SU-DHL-6 (cell line): ENCODE measurements around the gene SOX18.
A peak's percentile ranks its signal among the peaks of the same experiment; 100 is the strongest.

ENCODE experiments used
- H2AFZ ChIP-seq: fragments of 200-600 bp; sonication (generic); 2 replicates; pipeline ENCODE4 v1.6.1; 2014; ENCODE audit warnings: low read depth, mild to moderate bottlenecking, moderate library complexity, mixed read lengths, antibody characterized with exemption, low read length; ENCODE audit not compliant: severe bottlenecking
- H3F3A ChIP-seq: fragments of 200-600 bp; shearing (Covaris generic); 2 replicates; pipeline ENCODE4 v1.6.0; 2016; ENCODE audit warnings: antibody characterized with exemption, mild to moderate bottlenecking; ENCODE audit not compliant: insufficient read depth
- H3K27ac ChIP-seq: fragments of 200-600 bp; sonication (generic); 2 replicates; pipeline ENCODE4 v1.5.1; 2016; ENCODE audit warnings: low read depth, mild to moderate bottlenecking, low read length, moderate library complexity, mixed read lengths
- H3K27me3 ChIP-seq: fragments of 200-600 bp; sonication (generic), shearing (Covaris generic); 2 replicates; pipeline ENCODE4 v1.6.0; 2014; ENCODE audit warnings: mild to moderate bottlenecking, low read length
- H3K36me3 ChIP-seq: fragments of 200-600 bp; sonication (generic); 2 replicates; pipeline ENCODE4 v1.6.1; 2014; ENCODE audit warnings: mild to moderate bottlenecking, low read length, mixed read lengths
- H3K4me2 ChIP-seq: fragments of 300-600, 200-600 bp; shearing (Covaris generic), sonication (generic); 2 replicates; pipeline ENCODE4 v1.6.0; 2014; ENCODE audit warnings: low read length, low read depth, mild to moderate bottlenecking; ENCODE audit not compliant: poor library complexity, severe bottlenecking
- H3K4me3 ChIP-seq: fragments of 200-600 bp; sonication (generic); 2 replicates; pipeline ENCODE4 v1.5.1; 2014; ENCODE audit warnings: antibody characterized with exemption, low read length, mild to moderate bottlenecking, mixed read lengths; ENCODE audit not compliant: insufficient read depth, poor library complexity, severe bottlenecking
- H3K79me2 ChIP-seq: fragments of 200-600 bp; sonication (generic); 2 replicates; pipeline ENCODE4 v1.6.1; 2014; ENCODE audit warnings: mild to moderate bottlenecking, low read length, moderate library complexity; ENCODE audit not compliant: insufficient read depth
- H3K9ac ChIP-seq: fragments of 200-600 bp; sonication (generic); 2 replicates; pipeline ENCODE4 v1.7.0; 2014; ENCODE audit warnings: mild to moderate bottlenecking, low read length
- H3K9me2 ChIP-seq: fragments of 200-600 bp; sonication (generic); replicated peaks from 2 replicates; pipeline ENCODE4 v1.6.1; 2014; ENCODE audit warnings: low read length; ENCODE audit not compliant: insufficient read depth
- H3K9me3 ChIP-seq: fragments of 200-600 bp; sonication (generic); 2 replicates; pipeline ENCODE4 v1.6.1; 2014; ENCODE audit warnings: low read length, mixed read lengths; ENCODE audit not compliant: insufficient read depth
- H4K20me1 ChIP-seq: fragments of 200-600 bp; sonication (generic); 2 replicates; pipeline ENCODE4 v1.6.1; 2014; ENCODE audit warnings: low read depth, mild to moderate bottlenecking, antibody characterized with exemption, low read length, moderate library complexity, mixed read lengths
- EZH2phosphoT487 ChIP-seq: fragments of 200-600 bp; sonication (generic), shearing (Covaris generic); conservative IDR thresholded peaks from 2 replicates; pipeline ENCODE4 v1.6.1; 2018; ENCODE audit warnings: mild to moderate bottlenecking, antibody characterized with exemption, low read length, moderate library complexity, mixed read lengths
- TF ChIP-seq, protein P1 (sequence below): fragments of 200-600 bp; sonication (generic); IDR thresholded peaks from one replicate; pipeline ENCODE4 v1.5.1; 2017; ENCODE audit warnings: antibody characterized with exemption, mild to moderate bottlenecking, low read length, moderate library complexity; ENCODE audit not compliant: insufficient read depth, poor library complexity, severe bottlenecking

The SOX18 gene

DNA sequence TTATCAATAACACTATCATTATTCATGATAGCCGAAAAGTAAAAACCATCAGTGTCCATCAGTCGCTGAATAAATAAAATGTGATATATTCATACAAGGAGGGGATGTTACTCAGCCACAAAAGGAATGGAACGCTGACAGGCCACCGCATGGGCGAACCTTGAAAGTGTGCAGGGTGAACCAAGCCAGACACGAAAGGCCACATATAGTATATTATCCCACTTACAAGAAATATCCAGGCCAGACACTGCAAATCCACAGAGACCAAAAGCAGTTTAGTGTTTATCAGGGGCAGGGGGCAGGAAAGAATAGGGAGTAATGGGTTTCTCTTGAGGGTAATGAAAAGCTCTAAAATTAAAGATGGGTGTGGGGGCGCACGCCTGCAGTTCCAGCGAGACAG, 5.7 kb downstream of the SOX18 start:
- H2AFZ ChIP-seq: no peak overlapping the region
- H3K4me3 ChIP-seq: no peak overlapping the region
- no peaks in the 10 kb centered on the region for H4K20me1 ChIP-seq
- no peak overlapping the region for H3K4me2 ChIP-seq
- TF ChIP-seq, protein P1, sequence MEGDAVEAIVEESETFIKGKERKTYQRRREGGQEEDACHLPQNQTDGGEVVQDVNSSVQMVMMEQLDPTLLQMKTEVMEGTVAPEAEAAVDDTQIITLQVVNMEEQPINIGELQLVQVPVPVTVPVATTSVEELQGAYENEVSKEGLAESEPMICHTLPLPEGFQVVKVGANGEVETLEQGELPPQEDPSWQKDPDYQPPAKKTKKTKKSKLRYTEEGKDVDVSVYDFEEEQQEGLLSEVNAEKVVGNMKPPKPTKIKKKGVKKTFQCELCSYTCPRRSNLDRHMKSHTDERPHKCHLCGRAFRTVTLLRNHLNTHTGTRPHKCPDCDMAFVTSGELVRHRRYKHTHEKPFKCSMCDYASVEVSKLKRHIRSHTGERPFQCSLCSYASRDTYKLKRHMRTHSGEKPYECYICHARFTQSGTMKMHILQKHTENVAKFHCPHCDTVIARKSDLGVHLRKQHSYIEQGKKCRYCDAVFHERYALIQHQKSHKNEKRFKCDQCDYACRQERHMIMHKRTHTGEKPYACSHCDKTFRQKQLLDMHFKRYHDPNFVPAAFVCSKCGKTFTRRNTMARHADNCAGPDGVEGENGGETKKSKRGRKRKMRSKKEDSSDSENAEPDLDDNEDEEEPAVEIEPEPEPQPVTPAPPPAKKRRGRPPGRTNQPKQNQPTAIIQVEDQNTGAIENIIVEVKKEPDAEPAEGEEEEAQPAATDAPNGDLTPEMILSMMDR: no peak
- no peak for TF ChIP-seq EZH2phosphoT487
- H3K79me2 ChIP-seq: no peaks in the 10 kb centered on the region
- no peaks in the 10 kb centered on the region for H3K27me3 ChIP-seq
- no peaks in the 10 kb centered on the region for H3K36me3 ChIP-seq
- no peaks in the 10 kb centered on the region for H3K9me3 ChIP-seq
- H3K27ac ChIP-seq: no peak overlapping the region
- no peaks in the 10 kb centered on the region for H3K9me2 ChIP-seq
- peaks cover 9% of the 10 kb centered on the region for H3F3A ChIP-seq
- no peak overlapping the region for H3K9ac ChIP-seq

DNA sequence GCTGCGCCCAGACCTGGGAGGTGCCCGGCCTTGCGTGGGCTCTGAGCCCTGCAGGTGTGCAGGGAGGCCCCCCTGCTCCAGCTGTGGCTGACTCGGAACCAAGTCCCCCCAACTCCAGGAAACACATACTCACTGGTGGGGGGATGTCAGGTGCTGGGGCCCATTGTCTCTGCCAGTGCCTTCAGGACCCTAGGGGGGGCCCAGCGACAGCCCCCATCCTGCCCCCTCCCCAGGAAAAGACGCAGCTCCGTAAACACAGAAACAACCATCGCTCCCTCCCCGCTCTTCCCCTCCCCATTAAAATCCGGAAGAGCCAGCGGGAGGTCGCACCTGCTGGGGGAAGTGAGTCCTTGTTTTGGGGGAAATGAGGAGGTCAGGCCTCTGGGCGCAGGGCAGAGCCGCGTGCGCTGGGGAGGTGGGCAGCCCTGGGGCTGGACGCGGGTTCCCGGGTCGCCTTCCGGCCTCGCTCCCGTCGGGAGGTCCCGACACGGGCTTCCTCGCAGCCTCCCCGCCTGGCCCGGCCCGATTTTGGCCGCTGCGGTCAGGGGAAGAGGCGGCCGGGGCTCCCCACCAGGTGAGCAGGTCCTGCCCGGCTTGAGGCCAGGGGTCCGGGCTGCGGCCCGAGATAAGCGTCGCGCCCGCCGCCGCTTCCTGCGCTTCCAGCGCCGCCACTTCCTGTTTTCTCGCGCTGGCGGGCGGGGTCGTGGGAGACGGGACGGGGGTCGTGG, 7.2 kb downstream of the SOX18 start:
- H3K9me3 ChIP-seq: no peaks in the 10 kb centered on the region
- no peaks in the 10 kb centered on the region for H3K36me3 ChIP-seq
- TF ChIP-seq, protein P1: no peak
- no peak for TF ChIP-seq EZH2phosphoT487
- peaks cover 9% of the 10 kb centered on the region for H3F3A ChIP-seq
- H3K9ac ChIP-seq: no peak overlapping the region
- H4K20me1 ChIP-seq: no peaks in the 10 kb centered on the region
- H3K79me2 ChIP-seq: no peaks in the 10 kb centered on the region
- H3K27ac ChIP-seq: no peak overlapping the region
- H3K4me3 ChIP-seq: no peak overlapping the region
- peak overlapping the region; percentile 17 for H3K4me2 ChIP-seq
- H3K27me3 ChIP-seq: no peaks in the 10 kb centered on the region
- no peak overlapping the region for H2AFZ ChIP-seq
- H3K9me2 ChIP-seq: no peaks in the 10 kb centered on the region

DNA sequence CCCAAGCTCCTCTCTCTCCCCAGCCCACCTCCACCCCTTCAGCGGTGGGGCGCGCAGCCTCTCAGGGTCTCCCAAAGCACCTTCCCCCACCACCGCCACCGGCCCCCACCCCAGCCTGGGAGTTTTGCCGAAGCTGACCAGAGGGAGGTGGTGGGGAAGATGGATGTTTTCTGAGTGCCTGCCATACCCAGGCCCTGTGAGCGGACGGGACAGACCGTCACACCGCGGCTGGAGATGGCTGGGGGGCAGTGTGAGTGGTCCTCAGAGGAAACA, 7.7 kb downstream of the SOX18 start:
- Histone ChIP-seq H3K79me2 (no peaks in the 10 kb centered on the region), H3K36me3 (no peaks in the 10 kb centered on the region), H4K20me1 (no peaks in the 10 kb centered on the region), H3K4me3 (no peak overlapping the region), H3K4me2 (no peak overlapping the region), H3K27me3 (no peaks in the 10 kb centered on the region), H3K9me3 (no peaks in the 10 kb centered on the region), H3K9me2 (no peaks in the 10 kb centered on the region), H3K27ac (no peak overlapping the region), H3K9ac (no peak overlapping the region), H3F3A (peaks cover 9% of the 10 kb centered on the region), H2AFZ (no peak overlapping the region)
- TF ChIP-seq, protein P1: no peak
- TF ChIP-seq EZH2phosphoT487: no peak
